Stimulated activated CD4-positive, alpha-beta T cell treated with anti-CD3 and anti-CD28 coated beads, TNF-alpha, amount 100 ng/mL, for 4 hours (primary cell): Measurements from ENCODE around the gene CCDC134.
"Not testable (repeated sequence)": the region's sequence is repeated elsewhere in the genome, so short reads cannot be mapped to it uniquely, and the experiment has no call there.

Experiments
- DNase-seq, 3 experiments: peaks; one replicate each; pipeline ENCODE4 v3.0.0-alpha.2; 2020; ENCODE audit warnings: low read depth in 3 of 3

Gene CCDC134

DNA sequence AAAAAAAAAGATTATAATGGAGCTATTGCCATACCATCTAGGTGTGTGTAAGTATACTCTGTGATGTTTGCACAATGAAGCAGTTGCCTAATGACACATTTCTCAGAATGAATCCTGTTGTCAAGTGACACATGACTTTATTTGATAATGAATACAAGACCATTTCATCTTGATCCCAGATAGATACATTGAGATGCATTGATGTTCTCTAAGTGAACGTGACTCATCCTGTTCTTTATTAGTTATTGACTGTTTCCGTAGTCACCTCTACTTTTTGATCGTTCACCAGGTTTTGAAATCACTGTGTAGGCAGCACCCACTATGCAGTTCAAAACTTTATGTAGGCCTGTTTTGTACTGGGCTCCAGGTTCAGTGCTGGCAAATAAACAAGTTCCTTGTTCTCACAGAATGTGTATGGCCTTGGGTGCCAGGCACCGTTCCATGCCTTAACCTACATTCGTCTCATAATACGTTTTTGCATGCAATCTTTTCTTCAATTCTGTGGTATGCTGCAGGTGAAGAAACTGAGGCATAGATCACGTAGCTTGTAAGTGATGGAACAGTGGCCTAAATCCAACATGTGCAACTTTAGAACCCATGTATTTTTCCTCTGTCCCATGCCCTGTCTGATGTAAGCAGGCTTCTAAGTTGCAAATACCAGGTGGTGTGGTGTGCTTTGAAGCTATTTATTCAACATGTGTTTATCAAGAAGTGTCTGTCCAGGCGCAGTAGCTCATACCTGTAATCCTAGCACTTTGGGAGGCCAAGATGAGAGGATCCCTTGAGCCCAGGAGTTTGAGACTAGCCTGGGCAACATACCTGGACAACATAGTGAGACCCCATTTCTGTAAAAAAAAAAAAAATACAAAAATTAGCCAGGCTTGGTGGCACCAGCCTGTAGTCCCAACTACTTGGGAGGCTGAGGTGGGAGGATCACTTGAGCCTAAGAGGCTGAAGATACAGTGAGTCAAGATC is 42.8 kb downstream of the CCDC134 start:
- DNase-seq = no peak

DNA sequence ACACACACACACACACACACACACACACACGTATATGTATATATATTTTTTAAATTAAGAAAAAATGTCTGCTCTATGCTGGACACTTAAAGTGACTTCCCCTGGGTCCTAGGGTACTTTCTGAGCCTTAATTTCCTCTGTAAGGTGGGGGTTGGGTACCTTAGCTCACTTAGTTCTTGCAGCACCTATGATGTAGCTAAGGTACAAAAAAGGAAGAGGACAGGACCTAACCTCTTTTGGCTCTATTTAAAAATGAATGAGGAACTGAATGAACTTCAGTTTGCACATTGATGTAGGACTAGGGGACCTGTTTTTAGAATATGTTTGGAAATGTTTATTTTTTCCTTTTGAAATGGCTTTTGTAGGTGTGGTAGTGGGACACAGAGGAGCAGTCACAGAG is 43.6 kb downstream of the CCDC134 start:
- DNase-seq = no peak

DNA sequence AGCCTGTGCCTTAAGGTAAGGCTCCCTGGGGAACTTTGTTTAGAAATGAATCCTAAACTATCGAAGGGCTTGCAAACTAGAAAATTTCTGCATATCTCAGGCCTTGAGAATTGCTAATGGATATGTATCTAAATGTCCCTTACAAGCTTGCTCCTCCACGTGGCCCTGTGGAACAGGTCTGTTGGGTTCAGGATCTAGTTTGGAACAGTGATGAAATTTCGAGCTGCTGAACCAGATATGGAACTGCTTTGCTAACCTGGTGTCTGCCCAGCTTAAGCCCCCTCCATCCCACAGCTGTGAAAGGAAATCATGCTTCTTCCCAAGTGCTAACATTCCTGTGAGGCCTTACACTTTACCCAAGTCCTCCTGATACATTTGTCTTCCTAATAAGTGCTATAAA is 44.0 kb downstream of the CCDC134 start:
- DNase-seq = no peak

DNA sequence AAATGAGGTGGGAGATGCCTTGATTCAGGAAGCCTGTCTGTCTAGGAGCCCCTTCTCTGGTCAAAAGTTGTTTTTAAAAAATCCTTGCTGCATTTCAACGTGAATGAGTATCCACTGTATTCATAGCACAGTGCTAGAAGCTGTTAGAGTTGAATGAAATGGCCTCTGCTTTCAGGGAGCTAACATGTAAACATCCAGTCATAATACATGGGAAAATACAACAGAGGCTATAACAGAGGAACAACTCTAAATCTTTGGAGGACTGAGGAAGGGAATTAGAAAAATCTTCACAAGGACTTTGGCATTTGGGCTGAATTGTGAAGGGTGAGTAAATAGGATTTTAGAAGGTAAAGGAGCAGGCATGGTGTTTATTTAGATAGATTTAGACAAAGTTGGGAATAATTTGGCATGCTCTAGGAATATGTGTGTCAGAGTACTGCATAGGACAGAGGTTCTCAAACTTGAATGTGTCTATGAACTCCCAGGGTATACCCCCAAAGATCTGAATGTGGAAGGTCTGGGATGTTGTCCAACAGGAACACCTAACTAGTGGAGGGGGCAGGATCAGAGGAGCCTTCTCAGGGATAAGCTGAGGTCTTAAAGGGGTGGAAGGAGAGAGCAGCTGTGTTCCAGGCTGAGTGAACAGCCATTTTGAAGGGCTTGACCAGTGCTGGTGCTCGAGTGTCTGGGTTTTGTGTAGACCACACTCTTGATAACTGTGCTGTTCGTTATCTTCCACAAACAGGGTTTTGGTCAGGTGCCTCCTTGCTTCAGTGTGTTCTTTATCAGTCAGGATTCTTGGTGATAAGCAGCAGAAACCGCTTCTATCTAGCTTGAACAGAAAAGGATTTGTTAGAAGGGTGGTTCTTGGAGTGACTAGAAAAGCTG is 45.1 kb downstream of the CCDC134 start:
- DNase-seq = no peak

DNA sequence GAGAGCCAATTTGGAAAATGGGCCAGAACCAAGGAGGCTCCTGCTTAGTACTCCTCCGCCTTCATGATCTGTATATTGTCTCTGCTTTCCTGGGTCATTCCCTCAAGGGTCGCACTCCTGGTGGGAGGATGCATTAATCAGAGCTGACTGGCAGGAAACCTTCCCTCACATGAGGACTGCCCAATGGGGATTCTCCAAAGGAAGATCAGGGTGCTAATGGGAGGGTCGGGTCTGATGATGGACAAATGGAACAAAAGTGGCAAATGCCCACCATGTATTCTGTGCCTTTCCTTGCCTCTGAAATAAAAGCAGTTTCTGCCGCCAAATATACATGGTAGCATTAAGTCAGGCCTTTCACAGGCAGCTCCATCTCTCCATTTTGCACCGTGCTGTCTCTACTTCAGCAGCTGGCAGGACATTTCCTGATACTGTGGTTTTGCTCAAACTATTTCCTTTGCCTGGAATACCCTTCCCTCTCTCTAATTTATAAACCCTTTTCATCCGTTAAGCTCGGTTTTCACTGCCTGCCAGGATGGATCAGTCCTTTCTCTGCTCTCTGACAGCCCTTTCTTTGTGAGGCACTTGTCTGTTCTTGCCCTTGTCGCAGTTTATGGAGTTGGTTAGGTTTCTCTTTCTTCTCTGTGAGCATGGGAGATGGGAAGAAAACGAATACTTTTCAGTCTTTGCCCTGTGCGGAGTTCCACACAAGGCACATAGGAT is 45.9 kb downstream of the CCDC134 start:
- DNase-seq = no peak

DNA sequence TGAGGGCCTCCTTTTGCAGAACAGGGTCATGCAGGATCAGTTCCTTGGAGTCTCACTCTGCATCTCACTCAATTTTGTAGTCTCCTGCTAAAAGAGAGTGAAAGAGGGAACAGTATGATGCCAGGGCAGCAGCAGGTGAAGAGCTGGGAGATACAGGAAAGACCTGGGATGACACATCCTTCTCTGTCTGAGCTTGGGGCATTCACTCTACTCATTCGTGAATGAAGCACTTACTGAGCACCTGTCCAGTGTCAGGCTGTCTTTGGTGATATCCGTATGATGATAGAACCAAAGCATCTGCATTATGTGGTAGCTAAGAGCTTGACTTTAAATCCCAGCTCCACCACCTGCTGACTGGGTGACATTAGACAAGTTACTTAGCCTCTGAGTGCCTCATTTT is 46.8 kb downstream of the CCDC134 start:
- DNase-seq = no peak

DNA sequence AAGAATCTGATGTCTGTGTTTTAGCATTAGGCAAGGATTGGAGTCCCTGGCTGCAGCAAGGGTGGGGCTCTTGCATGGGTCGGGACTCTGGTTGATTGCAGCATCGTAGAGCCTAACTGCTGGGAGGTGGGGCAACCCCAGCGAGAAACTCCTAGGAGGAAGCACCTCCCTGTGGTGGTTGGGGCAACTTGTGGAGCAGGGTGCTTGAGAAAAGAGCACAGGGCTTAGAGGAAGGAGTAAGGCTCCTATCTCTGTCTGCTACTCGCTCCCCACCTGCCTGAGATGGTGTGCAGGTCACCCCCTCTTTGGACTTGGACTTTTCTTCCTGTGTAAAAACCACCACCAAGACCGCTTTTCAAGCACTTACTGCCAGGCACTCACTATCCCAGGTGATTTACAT is 48.0 kb downstream of the CCDC134 start:
- DNase-seq = no peak

DNA sequence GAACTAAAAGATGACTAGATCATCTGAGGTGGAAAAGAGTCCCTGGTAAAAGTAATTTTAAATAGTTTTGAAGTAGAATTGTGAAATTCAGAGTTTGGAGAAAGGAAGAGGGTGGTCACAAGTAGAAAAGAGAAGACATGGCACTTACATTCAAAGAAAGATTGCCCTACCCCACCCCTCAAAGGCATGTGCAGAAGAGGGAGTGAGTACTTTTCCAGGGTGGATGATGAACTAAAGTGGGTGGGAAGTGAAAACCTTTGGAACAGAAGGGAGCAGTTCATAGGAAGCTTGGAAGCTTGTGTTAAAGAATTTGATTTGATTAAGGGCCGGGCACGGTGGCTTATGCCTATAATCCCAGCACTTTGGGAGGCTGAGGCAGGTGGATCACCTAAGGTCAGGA is 56.0 kb downstream of the CCDC134 start:
- no peak for DNase-seq

DNA sequence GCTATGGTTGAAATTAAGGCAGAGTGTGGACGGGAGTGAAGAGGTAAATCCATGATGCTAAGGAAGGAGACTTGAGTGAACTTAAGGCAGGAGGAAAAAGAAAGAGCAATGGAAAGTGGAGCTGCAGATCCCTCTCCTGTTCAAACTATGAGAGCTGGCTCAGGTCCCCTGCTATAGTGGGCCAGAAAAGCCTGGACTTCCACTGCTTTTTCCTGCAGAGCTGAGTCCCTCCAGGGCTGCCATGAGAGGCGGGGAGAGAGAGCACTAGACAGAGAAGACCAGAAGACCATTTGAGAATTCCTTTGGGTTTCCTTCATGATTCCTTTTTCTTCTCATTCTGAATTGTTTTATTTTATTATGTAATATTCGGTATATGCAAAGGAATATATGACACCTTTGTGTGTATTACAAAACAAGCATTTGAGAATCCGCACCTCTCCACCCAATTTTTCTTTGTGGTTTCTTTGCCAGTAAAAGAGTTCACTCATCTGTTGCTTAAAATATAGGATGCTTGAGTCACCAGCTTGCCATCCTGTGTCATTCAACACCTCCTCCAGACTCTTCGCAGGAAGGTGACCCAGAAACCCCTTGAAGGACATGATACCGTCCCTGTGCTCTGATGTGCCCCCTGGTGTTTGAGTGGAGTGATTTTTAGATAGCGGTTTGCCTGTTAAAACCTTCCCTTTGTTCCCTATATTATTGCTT is 56.8 kb downstream of the CCDC134 start:
- DNase-seq = peak; percentile 38 to 70 (median 63)

DNA sequence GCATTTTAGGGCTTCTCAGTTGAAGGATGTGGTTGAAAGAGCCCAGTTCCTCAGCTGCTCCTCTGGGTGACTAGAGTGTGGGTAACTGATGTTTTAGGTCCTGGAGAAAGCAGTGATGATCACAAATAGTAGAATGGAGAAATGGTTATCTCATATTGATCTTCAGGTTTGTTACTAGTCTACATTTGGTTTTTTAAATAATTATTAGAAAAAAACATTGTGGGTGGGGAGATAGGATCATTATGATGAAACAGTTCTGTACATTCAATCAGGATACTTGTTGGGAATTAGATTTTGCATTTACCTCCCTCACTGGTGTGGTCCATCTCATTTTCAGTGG is 57.4 kb downstream of the CCDC134 start:
- no peak for DNase-seq

DNA sequence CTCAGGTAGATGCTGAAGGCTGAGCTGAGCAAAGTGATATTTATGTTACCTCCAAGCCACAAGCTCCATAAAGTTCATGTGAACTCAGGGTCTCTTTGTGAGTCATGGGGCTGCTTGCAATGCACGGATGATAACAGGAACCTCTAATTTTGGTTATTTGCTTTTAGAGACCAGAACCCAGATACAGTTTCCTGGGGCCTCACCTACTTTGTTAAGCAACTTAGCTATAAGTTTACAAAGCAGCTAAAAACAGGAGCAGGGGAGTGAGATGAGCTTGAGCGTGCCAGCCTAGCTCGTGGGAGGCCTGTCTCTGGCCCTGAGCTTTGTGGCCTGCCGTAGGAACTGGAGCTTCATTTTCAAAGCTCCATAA is 61.7 kb downstream of the CCDC134 start:
- DNase-seq = peak in 2 of 3 experiments; percentile 20 to 23

DNA sequence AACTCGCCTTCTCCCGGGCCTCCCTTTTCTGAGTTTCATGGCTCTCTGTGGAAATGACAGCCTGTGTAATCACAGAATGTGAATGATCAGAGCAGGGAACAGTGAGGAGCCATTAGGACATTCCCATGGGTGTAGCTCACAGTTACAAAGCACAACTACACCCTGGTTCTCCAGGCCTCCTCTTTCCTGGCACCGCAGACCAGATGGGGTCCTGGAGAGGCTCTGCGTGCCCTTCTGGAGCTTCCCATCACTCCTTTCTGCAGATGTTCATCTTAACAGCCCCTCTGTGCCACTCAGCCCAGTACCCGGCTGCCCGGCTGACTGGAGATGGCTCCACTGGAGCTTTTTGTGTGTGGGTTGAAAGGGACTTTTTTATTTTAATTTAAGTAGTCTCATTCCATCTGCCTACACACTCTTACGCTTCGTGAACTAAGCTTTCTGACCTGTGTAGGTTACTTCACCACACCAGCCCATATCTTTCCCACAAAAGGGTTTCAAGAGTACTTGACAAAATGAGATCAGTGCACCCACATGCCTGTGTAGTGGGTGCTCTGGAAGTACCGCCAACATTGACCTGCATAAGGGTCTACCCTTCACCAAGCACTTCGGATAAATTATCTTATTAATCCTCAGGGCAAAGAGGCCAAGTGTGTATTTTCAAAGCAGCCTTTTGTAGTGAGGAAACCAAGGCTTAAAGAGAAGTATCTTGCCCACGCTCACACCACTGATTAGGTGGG is 62.2 kb downstream of the CCDC134 start:
- DNase-seq = peak; percentile 10 to 34 (median 27)

DNA sequence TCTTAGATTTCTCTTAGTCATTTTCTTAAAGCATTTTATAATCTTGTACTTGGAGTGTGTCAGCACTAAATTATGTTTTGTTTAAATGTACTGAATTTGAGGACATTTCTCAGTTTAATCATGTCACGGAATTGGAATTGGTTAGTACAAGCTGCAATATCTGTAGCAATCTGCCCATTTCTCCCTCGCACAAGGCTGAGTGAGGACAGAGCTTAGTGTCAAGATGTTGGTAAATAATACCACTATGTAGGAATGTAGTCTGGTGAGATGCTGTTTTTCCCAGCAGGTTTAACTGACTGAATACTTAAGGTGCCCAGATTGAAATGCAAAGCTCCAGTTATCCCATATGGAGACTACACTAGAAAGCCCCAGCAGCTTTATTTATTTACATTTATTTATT is 63.0 kb downstream of the CCDC134 start:
- DNase-seq = no peak

DNA sequence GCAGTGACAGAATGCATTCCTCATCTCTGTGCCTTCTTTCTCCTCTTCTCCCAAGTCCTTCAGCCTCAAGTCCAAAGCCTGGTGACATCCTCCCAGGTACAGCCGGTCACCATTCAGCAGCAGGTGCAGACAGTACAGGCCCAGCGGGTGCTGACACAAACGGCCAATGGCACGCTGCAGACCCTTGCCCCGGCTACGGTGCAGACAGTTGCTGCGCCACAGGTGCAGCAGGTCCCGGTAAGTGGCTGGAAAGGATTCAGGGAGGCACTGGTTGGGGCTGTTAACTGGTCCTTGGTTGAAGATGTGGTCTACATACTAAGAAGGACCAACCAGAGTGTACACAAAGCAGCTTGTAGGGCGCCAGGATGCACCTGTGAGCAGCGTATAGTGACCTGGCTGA is 68.1 kb downstream of the CCDC134 start:
- DNase-seq = no peak

DNA sequence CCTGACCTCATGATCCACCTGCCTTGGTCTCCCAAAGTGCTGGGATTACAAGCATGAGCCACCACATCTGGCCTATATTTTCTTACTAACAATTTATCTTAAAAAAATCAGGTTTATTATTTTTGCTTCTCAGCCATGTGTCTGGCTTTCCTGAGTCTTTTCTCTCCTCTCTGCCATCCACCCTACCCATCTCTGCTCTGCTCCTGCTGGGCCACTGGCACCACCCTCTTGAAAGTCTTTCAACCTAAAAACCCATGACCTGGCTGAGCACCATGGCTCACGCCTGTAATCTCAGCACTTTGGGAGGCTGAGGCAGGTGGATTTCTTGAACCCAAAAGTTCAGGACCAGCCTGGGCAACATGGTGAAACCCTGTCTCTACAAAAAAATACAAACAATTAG is 69.6 kb downstream of the CCDC134 start:
- DNase-seq = not testable (repeated sequence)

DNA sequence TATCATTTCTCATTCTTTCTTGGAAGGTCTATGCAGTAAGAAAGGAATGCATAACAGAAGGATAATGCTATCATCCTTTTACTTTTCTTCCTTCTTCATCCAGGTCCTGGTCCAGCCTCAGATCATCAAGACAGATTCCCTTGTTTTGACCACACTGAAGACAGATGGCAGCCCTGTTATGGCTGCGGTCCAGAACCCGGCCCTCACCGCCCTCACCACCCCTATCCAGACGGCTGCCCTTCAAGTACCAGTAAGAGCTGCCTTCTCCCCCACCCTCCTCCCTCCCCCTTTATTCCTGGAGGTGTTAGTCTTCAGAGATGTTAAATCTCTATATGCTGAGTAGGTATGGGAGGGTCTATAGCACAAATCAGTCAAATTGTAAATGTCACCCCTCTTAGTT is 70.3 kb downstream of the CCDC134 start:
- DNase-seq = no peak

DNA sequence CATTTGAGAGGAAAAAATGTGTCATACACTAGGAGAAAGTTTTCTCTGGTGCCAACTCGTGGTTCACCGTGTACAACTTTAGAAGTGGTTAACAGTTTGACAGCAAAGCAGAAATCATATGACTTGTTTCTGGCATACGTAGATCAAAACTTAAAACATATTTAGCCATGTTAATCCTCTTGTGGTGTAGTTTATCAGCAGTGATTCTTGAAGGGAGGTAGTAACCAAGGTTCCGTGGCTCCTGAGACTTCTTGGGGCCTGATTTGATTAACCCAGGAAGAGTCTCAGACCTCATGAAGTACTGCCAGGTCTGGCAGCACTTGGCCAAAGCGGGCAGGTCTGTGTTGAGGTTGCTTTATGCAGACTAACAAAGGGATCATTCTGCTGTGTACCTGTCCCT is 72.9 kb downstream of the CCDC134 start:
- DNase-seq = no peak

DNA sequence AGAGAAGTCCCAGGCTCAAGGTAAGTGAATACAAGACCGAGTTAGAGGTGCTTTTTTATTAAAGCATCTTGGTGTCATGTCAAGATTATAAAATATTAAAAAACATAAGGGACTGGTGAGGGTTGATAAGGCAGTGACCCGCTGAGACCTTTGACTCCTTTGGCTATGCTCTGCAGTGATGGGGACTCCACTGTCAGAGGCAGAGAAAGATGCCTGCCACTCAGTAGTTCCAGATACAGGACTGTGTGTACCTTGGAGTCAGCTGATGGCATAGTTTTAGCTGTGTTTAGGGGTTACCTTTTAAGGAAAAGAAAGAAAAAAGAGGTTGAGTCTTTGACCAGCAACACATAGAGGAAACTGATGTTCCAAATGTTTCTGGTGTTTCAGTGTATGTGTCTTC is 73.6 kb downstream of the CCDC134 start:
- DNase-seq = no peak

DNA sequence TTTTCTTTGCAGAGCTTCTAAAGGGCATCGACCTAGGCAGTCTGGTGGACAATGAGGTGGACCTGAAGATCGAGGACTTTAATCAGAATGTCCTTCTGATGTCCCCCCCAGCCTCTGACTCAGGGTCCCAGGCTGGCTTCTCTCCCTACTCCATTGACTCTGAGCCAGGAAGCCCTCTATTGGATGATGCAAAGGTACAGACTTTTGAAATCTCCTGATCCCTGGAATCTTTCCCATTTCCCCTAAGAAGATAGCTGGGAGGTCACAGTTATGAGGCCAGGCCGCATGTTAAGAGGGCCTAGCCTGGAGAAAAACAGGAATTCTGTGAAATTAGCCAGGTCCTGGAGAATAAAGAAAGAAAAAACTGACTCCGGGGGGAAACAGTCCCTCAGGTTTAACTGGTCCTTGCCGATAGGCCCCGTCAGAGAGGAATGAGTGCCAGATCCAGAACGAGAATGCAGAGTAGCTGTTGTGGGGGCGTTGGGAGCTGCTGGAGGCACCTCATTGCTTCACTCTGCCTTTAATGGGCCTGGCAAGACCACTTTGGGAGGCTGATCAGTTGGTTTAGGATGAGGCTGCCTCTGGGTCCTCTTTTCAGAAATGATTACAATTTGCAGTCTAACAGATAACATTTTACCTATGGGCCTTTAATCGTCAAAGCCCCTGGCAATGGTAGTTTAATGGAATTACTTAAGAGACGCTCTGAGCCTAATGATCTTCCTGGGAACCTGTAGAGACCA is 75.2 kb downstream of the CCDC134 start:
- no peak for DNase-seq
